Measurements from ENCODE around the gene PRIM2.
"Not testable (repeated sequence)": the region's sequence is repeated elsewhere in the genome, so short reads cannot be mapped to it uniquely, and the experiment has no call there.

DNA sequence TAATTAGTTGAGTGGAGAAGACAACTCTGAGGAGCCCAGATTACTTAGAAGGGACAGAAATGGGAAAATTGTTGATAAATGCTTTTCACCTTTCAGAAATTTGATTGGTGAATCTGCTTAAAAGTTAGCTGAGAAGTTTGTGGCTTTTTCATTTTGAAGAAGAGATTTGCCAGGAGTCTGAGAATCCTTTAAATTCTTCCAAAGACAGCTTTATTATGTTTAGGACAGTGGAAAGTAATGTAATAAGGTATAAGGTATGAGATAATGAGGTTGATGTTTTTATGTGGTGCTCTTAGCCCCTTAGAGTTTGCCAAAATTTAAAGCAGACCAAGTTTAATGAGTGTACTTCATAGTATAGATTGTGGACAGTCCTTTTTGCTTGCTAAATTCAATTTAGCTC, 42.3 kb downstream of the PRIM2 start:
- TF ChIP-seq, protein P1, sequence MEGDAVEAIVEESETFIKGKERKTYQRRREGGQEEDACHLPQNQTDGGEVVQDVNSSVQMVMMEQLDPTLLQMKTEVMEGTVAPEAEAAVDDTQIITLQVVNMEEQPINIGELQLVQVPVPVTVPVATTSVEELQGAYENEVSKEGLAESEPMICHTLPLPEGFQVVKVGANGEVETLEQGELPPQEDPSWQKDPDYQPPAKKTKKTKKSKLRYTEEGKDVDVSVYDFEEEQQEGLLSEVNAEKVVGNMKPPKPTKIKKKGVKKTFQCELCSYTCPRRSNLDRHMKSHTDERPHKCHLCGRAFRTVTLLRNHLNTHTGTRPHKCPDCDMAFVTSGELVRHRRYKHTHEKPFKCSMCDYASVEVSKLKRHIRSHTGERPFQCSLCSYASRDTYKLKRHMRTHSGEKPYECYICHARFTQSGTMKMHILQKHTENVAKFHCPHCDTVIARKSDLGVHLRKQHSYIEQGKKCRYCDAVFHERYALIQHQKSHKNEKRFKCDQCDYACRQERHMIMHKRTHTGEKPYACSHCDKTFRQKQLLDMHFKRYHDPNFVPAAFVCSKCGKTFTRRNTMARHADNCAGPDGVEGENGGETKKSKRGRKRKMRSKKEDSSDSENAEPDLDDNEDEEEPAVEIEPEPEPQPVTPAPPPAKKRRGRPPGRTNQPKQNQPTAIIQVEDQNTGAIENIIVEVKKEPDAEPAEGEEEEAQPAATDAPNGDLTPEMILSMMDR (optimal IDR thresholded peaks at IDR 0.05 in 1 of 3, IDR thresholded peaks at IDR 0.05 in 1 of 3, conservative IDR thresholded peaks at IDR 0.05 in 1 of 3; ENCODE audit: extremely low read depth in 1 of 3, insufficient read depth in 2 of 3, low read length in 3 of 3) = not testable (repeated sequence)
- TF ChIP-seq EZH2 (IDR thresholded peaks at IDR 0.05; ENCODE audit: low read length) = not testable (repeated sequence)

All from keratinocyte (primary cell).